ENCODE results near the gene DNAJC9.

DNAJC9 gene

GRCh38 chr10:73238990-73239566 is 8.0 kb downstream of the DNAJC9 start:
- DNase-seq = no peak

GRCh38 chr10:73234695-73235094 is 12.4 kb downstream of the DNAJC9 start:
- no peak for DNase-seq

GRCh38 chr10:73233883-73234282 is 13.2 kb downstream of the DNAJC9 start:
- no peak for DNase-seq

- DNase-seq = no peak
Measured at GRCh38 chr10:73232887-73233286, 14.2 kb downstream of the DNAJC9 start.

- no peak for DNase-seq
Measured at GRCh38 chr10:73229567-73229966, 17.5 kb downstream of the DNAJC9 start.

GRCh38 chr10:73228247-73228646 is 18.8 kb downstream of the DNAJC9 start:
- DNase-seq = no peak

GRCh38 chr10:73226663-73227062 is 20.4 kb downstream of the DNAJC9 start:
- DNase-seq = no peak

- DNase-seq = no peak
Measured at GRCh38 chr10:73225518-73225917, 21.5 kb downstream of the DNAJC9 start.

- DNase-seq = no peak
Measured at GRCh38 chr10:73220989-73221388, 26.1 kb downstream of the DNAJC9 start.

GRCh38 chr10:73219384-73219783 is 27.7 kb downstream of the DNAJC9 start:
- no peak for DNase-seq

- DNase-seq = no peak
Measured at GRCh38 chr10:73218431-73219191, 28.4 kb downstream of the DNAJC9 start.

- DNase-seq = no peak
Measured at GRCh38 chr10:73217628-73218027, 29.4 kb downstream of the DNAJC9 start.

GRCh38 chr10:73215749-73216148 is 31.3 kb downstream of the DNAJC9 start:
- no peak for DNase-seq

GRCh38 chr10:73211106-73211811 is 35.8 kb downstream of the DNAJC9 start:
- DNase-seq = no peak

- DNase-seq = no peak
Measured at GRCh38 chr10:73210395-73211105, 36.5 kb downstream of the DNAJC9 start.

GRCh38 chr10:73209705-73210104 is 37.4 kb downstream of the DNAJC9 start:
- DNase-seq = no peak

GRCh38 chr10:73207883-73208282 is 39.2 kb downstream of the DNAJC9 start:
- no peak for DNase-seq

GRCh38 chr10:73206385-73206784 is 40.7 kb downstream of the DNAJC9 start:
- no peak for DNase-seq

- no peak for DNase-seq
Measured at GRCh38 chr10:73205890-73206289, 41.2 kb downstream of the DNAJC9 start.

GRCh38 chr10:73205081-73205480 is 42.0 kb downstream of the DNAJC9 start:
- no peak for DNase-seq

Data from SHP77 (cell line).